NCI-H2196 treated with DMSO at 0.1 percent for 48 hours (cell line): ENCODE measurements around the gene ZNF717.
"Not testable (repeated sequence)": the region's sequence is repeated elsewhere in the genome, so short reads cannot be mapped to it uniquely, and the experiment has no call there.

Experiments used
- DNase-seq: peaks from one replicate; lab custom pipeline; 2025; ENCODE audit not compliant: unreplicated experiment; lab: John Stamatoyannopoulos, UW

Gene ZNF717

DNA sequence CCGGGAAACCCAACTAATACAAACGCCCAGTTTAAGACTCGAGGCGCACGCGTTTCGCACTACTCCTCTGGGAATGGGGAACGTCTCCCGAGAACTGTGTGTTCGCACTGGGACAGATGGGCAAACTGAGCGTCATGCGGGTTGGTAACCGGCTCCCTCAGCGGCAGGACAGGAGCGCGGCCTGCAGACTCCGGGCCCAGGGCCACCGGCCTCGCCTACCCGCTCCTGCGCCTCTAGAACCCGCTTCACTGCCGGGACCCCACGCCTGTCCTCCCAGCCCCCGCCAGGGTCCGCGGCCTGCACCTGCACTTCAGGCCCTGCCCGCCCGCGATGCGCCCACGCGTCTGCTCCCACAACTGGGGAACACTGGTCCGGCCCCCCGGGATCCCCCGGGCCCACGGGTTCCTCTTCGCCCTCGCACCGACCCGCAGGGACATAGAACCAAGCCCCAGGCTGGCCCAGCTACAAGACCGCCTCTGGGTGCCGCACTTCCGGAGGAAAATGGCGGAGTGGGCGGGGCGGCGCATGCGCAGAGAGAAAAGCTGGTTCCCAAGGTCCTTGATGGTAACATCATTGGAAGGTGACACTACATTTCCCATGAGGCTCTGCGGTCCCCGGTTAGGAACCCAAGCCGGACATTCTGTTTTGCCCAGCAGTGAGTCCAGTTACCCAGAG lies at the start of gene ZNF717:
TSS of gene ZNF717 (minus strand) at position 469 of the 675 bp plus-strand sequence. CDS start 2,187 bp downstream, outside the sequence.
- not testable (repeated sequence) for DNase-seq

- not testable (repeated sequence) for DNase-seq
These were observed 45.7 kb upstream of the ZNF717 start for GRCh38 chr3:75831076-75831475.

DNA sequence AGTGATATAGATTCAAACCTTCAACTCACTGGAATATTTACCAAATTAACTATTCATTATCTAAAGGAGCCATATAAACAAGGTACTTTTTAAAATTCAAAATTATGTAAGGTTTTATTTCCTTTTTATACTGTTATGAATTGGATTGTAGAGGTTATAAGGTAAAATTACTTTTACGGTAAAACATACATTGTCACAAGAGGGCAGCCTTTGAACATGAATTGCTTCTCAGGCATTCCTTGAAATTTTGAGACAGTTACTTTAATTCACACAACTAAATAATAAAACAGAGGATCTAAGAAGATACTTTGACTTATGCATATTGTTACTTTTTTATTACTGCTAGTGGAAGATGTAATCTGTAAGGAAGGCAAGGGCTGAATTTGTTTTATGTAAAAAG lies 32.7 kb upstream of the ZNF717 start:
- not testable (repeated sequence) for DNase-seq

GRCh38 chr3:75816287-75817180 lies 31.2 kb upstream of the ZNF717 start:
- not testable (repeated sequence) for DNase-seq

- no peak for DNase-seq
These were observed 29.4 kb upstream of the ZNF717 start for GRCh38 chr3:75814797-75815196.

- DNase-seq = no peak
These were observed 2.8 kb downstream of the ZNF717 start for GRCh38 chr3:75782506-75782905.

- DNase-seq = no peak
These were observed 4.1 kb downstream of the ZNF717 start for GRCh38 chr3:75781079-75781745.

- not testable (repeated sequence) for DNase-seq
These were observed 7.6 kb downstream of the ZNF717 start for GRCh38 chr3:75777742-75778141.

- DNase-seq = not testable (repeated sequence)
These were observed 13.7 kb downstream of the ZNF717 start for GRCh38 chr3:75771631-75772030.

- DNase-seq = no peak
These were observed 16.9 kb downstream of the ZNF717 start for GRCh38 chr3:75768303-75769017.

DNA sequence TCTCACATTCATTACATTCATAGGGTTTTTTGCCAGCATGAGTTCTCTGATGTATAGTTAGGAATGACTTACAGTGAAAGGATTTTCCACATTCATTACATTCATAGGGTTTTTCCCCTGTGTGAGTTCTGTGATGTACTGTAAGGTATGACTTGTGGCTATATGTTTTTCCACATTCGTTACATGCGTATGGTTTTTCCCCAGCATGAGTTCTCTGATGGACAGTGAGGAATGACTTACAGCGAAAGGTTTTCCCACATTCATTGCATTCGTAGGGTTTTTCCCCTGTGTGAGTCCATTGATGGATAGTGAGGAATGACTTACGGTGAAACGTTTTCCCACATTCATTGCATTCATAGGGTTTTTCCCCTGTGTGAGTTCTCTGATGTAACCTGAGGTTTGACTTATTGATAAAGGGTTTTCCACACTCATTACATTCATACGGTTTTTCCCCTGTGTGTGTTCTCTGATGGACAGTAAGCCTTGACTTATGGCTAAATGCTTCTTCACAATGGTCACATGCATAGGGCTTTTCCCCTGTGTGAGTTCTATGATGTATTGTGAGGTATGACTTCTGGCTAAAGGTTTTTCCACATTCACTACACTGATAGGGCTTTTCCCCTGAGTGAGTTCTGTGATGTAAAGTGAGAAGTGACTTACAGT lies 47.4 kb downstream of the ZNF717 start:
- no peak for DNase-seq

GRCh38 chr3:75727985-75728384 lies 57.4 kb downstream of the ZNF717 start:
- DNase-seq = no peak

GRCh38 chr3:75692061-75692460 lies 93.3 kb downstream of the ZNF717 start:
- no peak for DNase-seq

DNA sequence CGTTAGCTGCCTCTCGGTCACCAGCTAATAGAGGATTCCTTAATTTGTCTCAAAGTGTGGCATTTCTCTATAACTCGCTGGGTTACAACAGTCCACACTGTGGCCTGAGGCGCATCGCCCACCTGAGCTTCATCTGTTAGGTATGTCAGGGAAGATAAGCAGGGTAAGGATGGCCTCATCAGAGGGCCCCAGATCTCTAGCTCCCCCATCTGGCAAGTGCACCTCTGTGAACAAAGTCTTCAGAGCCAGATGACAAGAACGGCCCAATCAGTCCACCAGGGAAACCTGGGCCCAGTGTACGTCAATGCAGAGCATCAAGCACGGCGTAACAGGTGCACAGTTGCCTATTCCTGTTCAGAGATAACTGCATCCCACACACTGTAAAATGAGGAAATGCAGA lies 98.0 kb downstream of the ZNF717 start:
- DNase-seq = no peak
